ENCODE measurements around the gene MYH11.
"Not testable (repeated sequence)": the region's sequence is repeated elsewhere in the genome, so short reads cannot be mapped to it uniquely, and the experiment has no call there.

The MYH11 gene

GRCh38 chr16:15757077-15757386 lies 99.8 kb downstream of the MYH11 start:
- no peak for DNase-seq (ENCODE audit: low read depth in 3 of 3, low spot score in 1 of 3)

DNA sequence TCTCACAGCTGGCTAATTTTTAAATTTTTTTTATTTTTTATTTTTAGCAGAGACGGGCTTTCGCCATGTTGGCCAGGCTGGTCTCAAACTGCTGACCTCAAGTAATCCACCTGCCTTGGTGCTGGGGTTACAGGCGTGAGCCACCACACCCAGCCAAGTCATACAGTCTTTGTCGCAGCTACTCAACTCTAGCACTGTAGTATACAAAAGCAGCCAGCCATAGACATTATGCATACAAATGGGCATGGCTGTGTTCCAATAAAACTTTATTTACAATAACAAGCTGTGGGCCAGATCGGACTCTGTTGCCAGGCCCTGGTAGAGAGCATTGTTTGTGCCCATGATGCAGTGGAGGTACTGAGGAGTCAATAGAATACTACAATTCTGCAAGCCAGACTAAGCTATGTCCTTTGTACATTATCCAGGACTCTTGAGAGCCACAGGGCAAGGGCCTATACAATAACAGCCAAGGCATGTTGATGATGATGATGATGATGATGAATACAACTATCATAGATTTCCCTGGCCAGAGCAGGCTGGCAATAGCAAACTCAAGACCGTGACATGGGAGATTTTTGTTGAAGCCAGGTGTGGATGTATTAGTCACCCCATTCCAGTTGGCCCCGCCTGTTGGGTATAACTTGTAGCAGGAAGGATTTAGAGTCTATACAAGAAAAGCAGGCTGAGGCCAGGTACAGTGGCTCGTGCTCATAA lies 101.8 kb downstream of the MYH11 start:
- no peak for DNase-seq (ENCODE audit: low read depth in 3 of 3, low spot score in 1 of 3)

- no peak for DNase-seq (ENCODE audit: low read depth in 3 of 3, low spot score in 1 of 3)
Measured at GRCh38 chr16:15752717-15753488, 103.9 kb downstream of the MYH11 start.

DNA sequence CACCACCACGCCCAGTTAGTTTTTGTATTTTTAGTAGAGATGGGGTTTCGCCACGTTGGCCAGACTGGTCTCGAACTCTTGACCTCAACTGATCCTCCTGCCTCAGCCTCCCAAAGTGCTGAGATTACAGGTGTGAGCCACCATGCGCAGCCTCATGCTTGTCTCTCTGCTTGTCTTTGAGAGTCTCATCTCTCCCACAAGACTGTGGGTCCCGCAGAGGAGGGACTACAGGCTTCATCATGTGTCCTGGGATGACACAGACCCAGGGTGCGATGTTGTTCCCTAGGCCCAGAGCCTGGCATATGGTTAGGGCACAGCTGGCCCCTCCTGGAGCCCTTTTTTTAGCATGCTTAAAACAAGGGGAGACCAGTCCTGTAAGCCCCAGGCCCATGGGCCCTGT lies 104.9 kb downstream of the MYH11 start:
- DNase-seq (ENCODE audit: low read depth in 3 of 3, low spot score in 1 of 3) = no peak

GRCh38 chr16:15749985-15750384 lies 106.8 kb downstream of the MYH11 start:
- DNase-seq (ENCODE audit: low read depth in 3 of 3, low spot score in 1 of 3) = no peak

DNA sequence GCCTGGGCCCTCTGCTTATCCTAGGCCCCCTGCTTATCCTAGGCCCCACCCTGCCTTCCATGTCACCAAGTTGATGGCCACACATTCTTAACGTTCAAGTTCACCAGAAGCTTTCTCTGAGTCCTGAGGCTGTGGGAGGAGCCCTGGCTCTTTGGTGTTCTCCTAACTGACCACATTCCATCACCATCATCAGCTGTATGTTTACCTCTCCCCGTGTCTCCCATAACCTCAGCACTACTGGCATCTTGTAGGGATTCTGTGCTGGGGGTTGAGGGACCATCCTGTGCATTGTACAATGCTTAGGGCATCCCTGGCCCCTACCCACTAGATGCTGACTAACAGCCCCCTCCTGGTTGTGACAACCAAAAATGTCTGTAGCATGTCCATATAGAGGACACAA lies 107.5 kb downstream of the MYH11 start:
- DNase-seq (ENCODE audit: low read depth in 3 of 3, low spot score in 1 of 3) = no peak

DNA sequence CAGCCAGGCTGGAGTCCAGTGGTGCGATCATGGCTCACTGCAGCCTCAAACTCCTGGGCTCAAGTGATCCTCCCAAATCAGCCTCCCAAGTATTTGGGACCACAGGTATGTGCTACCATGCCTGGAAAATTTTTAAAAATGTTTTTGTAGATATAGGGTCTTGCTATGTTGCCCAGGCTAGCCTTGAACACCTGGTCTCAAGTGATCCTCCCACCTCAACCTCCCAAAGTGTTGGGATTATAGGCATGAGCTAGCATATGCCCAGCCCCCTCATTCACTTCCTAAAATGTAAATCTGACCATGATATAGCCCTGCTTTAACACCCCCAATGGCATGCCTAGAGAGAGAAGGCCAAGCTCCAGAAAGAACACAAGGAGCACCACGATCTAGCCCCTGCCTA lies 108.2 kb downstream of the MYH11 start:
- DNase-seq (ENCODE audit: low read depth in 3 of 3, low spot score in 1 of 3) = no peak

- DNase-seq (ENCODE audit: low read depth in 3 of 3, low spot score in 1 of 3) = no peak
Measured at GRCh38 chr16:15747937-15748336, 108.9 kb downstream of the MYH11 start.

- no peak for DNase-seq (ENCODE audit: low read depth in 3 of 3, low spot score in 1 of 3)
Measured at GRCh38 chr16:15746332-15746731, 110.5 kb downstream of the MYH11 start.

GRCh38 chr16:15743657-15744056 lies 113.2 kb downstream of the MYH11 start:
- DNase-seq (ENCODE audit: low read depth in 3 of 3, low spot score in 1 of 3) = no peak

GRCh38 chr16:15742716-15743115 lies 114.1 kb downstream of the MYH11 start:
- DNase-seq (ENCODE audit: low read depth in 3 of 3, low spot score in 1 of 3) = no peak

GRCh38 chr16:15741207-15741871 lies 115.5 kb downstream of the MYH11 start:
- DNase-seq (ENCODE audit: low read depth in 3 of 3, low spot score in 1 of 3) = no peak

DNA sequence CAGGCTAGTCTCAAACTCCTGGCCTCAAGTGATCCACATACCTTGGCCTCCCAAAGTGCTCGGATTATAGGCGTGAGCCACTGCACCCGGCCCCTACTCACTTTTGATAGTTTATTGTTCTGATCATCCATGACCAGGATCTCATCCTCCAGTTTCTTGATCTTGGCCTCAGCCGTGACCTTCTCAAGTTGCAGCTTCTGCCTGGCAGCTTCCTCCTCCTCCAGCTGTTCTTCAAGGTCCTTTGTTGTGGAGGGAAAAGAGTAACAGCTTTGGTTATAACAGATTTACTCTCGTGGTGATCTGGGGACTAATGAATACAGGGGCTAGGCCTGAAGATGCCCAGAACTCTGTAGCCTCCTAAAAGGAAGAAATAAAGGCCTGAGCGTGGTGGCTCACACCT lies 116.9 kb downstream of the MYH11 start:
- DNase-seq (ENCODE audit: low read depth in 3 of 3, low spot score in 1 of 3) = no peak

DNA sequence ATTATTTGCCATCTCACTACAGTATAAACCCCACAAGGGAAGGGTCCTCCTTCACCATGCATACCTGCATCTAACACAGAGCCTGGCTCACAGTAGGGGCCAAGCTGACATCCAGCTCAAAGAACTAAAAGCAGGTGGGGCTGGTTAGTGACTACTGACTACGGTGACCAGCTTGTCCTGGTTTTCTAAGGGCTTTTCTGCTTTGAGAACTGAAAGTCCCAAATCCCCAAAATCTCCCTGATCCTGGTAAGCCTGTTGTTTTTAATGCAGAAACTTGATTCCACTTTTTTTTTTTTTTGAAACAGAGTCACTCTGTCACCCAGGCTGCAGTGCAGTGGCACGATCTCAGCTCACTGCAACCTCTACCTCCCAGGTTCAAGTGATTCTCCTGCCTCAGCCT lies 117.4 kb downstream of the MYH11 start:
- DNase-seq (ENCODE audit: low read depth in 3 of 3, low spot score in 1 of 3) = no peak

- no peak for DNase-seq (ENCODE audit: low read depth in 3 of 3, low spot score in 1 of 3)
Measured at GRCh38 chr16:15737140-15737644, 119.6 kb downstream of the MYH11 start.

DNA sequence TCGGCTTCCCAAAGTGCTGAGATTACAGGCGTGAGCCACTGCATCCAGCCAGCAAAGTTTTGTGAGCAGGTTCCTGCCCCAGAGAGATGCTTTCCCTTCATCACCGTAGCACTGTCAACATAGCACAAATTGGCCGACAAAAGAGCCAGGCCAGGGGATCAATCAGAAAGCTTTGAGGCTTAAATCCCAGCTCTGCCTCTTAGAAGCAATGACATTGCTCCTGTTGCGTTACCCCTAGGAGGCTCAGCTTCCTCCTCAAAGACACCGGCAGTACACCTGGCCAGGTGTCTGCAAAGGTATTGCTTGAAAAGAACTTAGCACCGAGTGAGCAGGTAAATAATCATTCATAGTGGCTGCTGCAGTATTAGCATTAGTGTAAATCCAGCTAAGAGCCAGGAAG lies 120.3 kb downstream of the MYH11 start:
- DNase-seq (ENCODE audit: low read depth in 3 of 3, low spot score in 1 of 3) = no peak

- no peak for DNase-seq (ENCODE audit: low read depth in 3 of 3, low spot score in 1 of 3)
Measured at GRCh38 chr16:15735610-15736009, 121.2 kb downstream of the MYH11 start.

DNA sequence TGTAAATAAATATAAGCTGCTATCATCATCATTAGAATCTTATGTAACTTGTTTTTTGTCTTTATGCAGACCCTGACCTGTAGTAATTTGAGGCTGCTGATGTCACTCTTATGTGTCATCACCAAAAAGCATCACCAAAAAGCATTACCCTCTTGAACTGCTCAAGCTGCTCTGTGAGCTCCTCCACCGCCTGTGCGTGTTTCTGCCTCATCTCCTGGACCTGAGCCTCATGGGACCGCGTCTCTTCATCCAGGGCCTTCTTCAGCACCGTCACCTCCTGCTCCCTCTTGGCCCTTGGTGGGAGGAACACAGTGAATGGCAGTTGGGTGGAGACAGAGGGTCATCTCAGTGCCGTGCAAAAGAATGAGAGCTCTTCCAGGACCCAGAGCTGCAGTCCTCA lies 124.4 kb downstream of the MYH11 start:
- DNase-seq (ENCODE audit: low read depth in 3 of 3, low spot score in 1 of 3) = no peak

GRCh38 chr16:15729152-15729551 lies 127.7 kb downstream of the MYH11 start:
- no peak for DNase-seq (ENCODE audit: low read depth in 3 of 3, low spot score in 1 of 3)

DNA sequence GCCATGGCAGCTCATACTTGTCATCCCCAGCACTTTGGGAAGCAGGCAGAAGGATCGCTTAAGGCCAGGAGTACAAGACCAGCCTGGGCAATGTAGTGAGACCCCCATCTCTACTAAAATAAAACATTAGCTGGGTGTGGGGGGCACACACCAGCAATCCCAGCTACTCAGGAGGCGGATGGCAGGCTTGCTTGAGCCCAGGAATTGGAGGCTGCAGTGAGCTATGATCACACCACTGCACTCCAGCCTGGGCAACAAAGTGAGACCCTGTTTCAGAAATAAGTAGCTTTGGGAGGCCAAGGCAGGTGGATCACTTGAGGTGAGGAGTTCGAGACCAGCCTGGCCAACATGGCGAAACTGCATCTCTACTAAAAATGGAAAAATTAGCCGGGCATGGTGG lies 129.1 kb downstream of the MYH11 start:
- DNase-seq (ENCODE audit: low read depth in 3 of 3, low spot score in 1 of 3) = not testable (repeated sequence)

DNA sequence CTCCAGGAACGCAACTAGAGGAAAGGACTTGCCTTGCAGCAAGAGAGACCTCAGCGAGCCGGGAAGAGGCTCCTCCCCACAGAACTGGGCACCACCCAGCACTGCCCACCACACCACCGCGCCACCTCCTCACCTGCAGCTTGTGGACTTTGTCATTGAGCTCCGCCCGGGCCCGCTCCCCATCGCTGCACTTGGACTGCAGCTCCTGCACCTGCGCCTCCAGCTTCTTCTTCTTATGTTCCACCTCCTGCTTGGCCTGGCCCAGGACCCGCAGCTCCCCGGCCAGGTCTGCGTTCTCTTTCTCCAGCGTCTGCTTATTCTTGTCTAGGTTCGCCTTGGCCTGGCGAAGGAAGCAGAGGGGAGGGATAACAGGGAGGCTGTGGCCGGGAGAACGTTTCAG lies 130.1 kb downstream of the MYH11 start:
- DNase-seq (ENCODE audit: low read depth in 3 of 3, low spot score in 1 of 3) = no peak

GRCh38 chr16:15725641-15726240 lies 131.1 kb downstream of the MYH11 start:
- no peak for DNase-seq (ENCODE audit: low read depth in 3 of 3, low spot score in 1 of 3)

All from stimulated activated CD4-positive, alpha-beta T cell treated with anti-CD3 and anti-CD28 coated beads, TNF-alpha, amount 100 ng/mL, for 1 hour (primary cell).